HepG2 (cell line): ENCODE data around the gene TIMM13. TPM values are rescaled to one million over a fixed set of nuclear protein-coding genes. Genes with fewer than 3 reads are reported as not detected.
A peak's percentile ranks its signal among the peaks of the same experiment; 100 is the strongest.

Source experiments
- HCFC1 ChIP-seq: fragments of 150-350 bp; IDR thresholded peaks from 2 replicates; pipeline ENCODE4 v1.6.1; 2014; ENCODE audit warnings: low read depth, low read length
- JARID2 ChIP-seq: sonication (generic); formaldehyde crosslinking; IDR thresholded peaks from 2 replicates; pipeline ENCODE4 v1.8.1; 2023; ENCODE audit warnings: missing genetic modification reagents, inconsistent platforms; ENCODE audit not compliant: insufficient replicate concordance
- NFYC ChIP-seq: IDR thresholded peaks from 2 replicates; pipeline ENCODE4 v1.6.1; 2016; ENCODE audit warnings: missing genetic modification reagents, missing compliant biosample characterization
- PCBP1 ChIP-seq: fragments of 200-400 bp; formaldehyde crosslinking; IDR thresholded peaks from 2 replicates; pipeline ENCODE4 v1.6.1; 2017; ENCODE audit warnings: mild to moderate bottlenecking, low read depth, low read length, borderline replicate concordance
- RAD21 ChIP-seq: fragments of 450-650 bp; formaldehyde crosslinking; IDR thresholded peaks from 2 replicates; pipeline ENCODE4 v1.5.0; 2020; ENCODE audit warnings: mild to moderate bottlenecking
- SCMH1 ChIP-seq: sonication (generic); formaldehyde crosslinking; IDR thresholded peaks from 2 replicates; pipeline ENCODE4 v1.9.0; 2021; ENCODE audit warnings: missing genetic modification reagents, mild to moderate bottlenecking, borderline replicate concordance
- TBX3 ChIP-seq: fragments of 450-650 bp; IDR thresholded peaks from 2 replicates; pipeline ENCODE4 v1.6.1; 2017; ENCODE audit warnings: antibody characterized with exemption, mild to moderate bottlenecking, inconsistent platforms, borderline replicate concordance
- ZBTB44 ChIP-seq: sonication (generic); formaldehyde crosslinking; IDR thresholded peaks from 2 replicates; pipeline ENCODE4 v1.4.0; 2020; ENCODE audit warnings: missing genetic modification reagents
- ZFP36L1 ChIP-seq: sonication (generic); formaldehyde crosslinking; IDR thresholded peaks from 2 replicates; pipeline ENCODE4 v1.8.0; 2022; ENCODE audit warnings: mild to moderate bottlenecking, missing genetic modification reagents, moderate library complexity
- ZFX ChIP-seq: sonication (generic); formaldehyde crosslinking; IDR thresholded peaks from 2 replicates; pipeline ENCODE4 v1.4.0; 2020; ENCODE audit warnings: mild to moderate bottlenecking, low read depth, missing genetic modification reagents, moderate library complexity
- ZNF234 ChIP-seq: sonication (generic); formaldehyde crosslinking; conservative IDR thresholded peaks from 2 replicates; pipeline ENCODE4 v1.5.1; 2020; ENCODE audit warnings: mild to moderate bottlenecking, missing genetic modification reagents
- ZNF317 ChIP-seq: sonication (generic); formaldehyde crosslinking; IDR thresholded peaks from 2 replicates; pipeline ENCODE4 v1.5.0; 2020; ENCODE audit warnings: mild to moderate bottlenecking, missing genetic modification reagents
- ZNF329 ChIP-seq: sonication (generic); formaldehyde crosslinking; IDR thresholded peaks from 2 replicates; pipeline ENCODE4 v1.9.0; 2021; ENCODE audit warnings: low read depth, mild to moderate bottlenecking, missing genetic modification reagents
- polyA plus RNA-seq, 8 experiments: library from polyadenylated mRNA; depleted of rRNA in 3 of 8; stranded (reverse) in 7 of 8; unstranded in 1 of 8; fragments of >200 nt; fragmentation: Illumina TruSeq in 4 of 8; extraction: Trizol in 4 of 8; gene quantifications; 2 replicates each; pipeline versions ENCODE4 v1.2.1 to v1.2.3, GENCODE V29; 2011 to 2016; ENCODE audit warnings: low read depth in 4 of 8, missing spikeins in 1 of 8, mixed read lengths in 1 of 8; ENCODE audit not compliant: insufficient read depth in 1 of 8
- total RNA-seq, 5 experiments: library from RNA; depleted of rRNA; stranded (reverse); fragments of >200 nt; fragmentation: Illumina TruSeq; extraction: Trizol; gene quantifications; 2 replicates each; pipeline ENCODE4 v1.2.3, GENCODE V29; 2016; ENCODE audit warnings: low read depth in 1 of 5
- TF ChIP-seq, protein P1 (sequence below): IDR thresholded peaks from 2 replicates; pipeline ENCODE4 v1.6.1; 2016; ENCODE audit warnings: low read depth
- TF ChIP-seq, protein P2 (sequence below): sonication (generic); formaldehyde crosslinking; IDR thresholded peaks from 2 replicates; pipeline ENCODE4 v1.5.1; 2020; ENCODE audit warnings: mild to moderate bottlenecking, missing genetic modification reagents
- TF ChIP-seq, protein P3 (sequence below): sonication (generic); formaldehyde crosslinking; conservative IDR thresholded peaks from 2 replicates; pipeline ENCODE4 v1.4.0; 2020; ENCODE audit warnings: mild to moderate bottlenecking, missing genetic modification reagents, moderate library complexity
- TF ChIP-seq, protein P4 (sequence below): sonication (generic); formaldehyde crosslinking; IDR thresholded peaks from 2 replicates; pipeline ENCODE4 v1.4.0; 2020; ENCODE audit warnings: missing genetic modification reagents

The TIMM13 gene
- total and polyA plus RNA-seq, 2 of the 13 experiments (the other 11 are each of a cell fraction or from before 2014, with no cell fraction given): 48.4 to 108 TPM

DNA sequence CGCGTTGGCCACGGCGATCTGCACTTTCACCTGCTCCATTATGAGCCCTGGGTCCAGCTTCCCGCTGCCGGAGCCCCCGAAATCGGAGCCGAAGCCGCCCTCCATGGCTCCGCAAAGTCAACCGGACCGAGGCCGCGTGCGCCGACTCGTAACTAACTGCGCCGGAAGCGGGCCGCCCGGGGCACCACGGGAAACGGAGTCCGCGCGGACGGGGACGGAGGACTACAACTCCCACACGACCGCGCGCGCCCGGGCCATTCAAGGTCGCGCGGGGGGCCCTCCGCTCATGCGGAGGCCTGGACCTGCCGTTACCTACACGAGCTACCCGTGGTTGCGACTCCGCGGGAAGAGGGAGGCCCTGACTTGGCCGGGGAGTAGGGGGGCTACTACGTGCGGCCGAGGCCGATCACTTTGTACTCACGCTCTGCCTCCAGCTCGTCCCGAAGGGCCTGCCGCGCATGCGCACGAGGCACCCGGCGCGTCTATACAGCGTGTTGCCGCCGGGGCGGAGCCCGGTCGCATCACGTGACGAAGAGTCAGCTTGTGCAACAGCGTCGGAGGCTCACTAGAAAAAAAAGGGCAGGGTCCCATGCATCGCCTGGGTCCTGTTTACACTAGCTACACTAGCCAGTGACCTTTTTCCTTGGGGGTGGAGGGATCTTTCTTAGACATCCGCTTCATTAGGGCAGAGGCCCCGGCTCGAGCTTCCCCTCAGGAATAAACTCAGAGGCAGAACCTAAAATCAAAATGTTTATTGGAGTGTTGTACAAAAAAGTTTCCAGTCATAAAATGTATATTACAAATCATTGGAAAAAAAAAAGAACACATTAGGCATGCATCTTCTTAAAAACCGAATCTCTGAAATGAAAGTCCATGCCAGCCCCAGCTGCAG is at the start of gene TIMM13 (continued):
- TF ChIP-seq, protein P1, sequence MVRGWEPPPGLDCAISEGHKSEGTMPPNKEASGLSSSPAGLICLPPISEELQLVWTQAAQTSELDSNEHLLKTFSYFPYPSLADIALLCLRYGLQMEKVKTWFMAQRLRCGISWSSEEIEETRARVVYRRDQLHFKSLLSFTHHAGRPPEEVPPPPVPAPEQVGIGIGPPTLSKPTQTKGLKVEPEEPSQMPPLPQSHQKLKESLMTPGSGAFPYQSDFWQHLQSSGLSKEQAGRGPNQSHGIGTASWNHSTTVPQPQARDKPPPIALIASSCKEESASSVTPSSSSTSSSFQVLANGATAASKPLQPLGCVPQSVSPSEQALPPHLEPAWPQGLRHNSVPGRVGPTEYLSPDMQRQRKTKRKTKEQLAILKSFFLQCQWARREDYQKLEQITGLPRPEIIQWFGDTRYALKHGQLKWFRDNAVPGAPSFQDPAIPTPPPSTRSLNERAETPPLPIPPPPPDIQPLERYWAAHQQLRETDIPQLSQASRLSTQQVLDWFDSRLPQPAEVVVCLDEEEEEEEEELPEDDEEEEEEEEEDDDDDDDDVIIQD: no peak
- TF ChIP-seq ZFP36L1 (CRISPR knock-in tag) (peak; percentile 83; the same call in 1 of the 2 replicates), TBX3 (no peak), ZFX (CRISPR knock-in tag) (peak; percentile 96), PCBP1 (no peak; the same call in 1 of the 2 replicates), ZNF234 (CRISPR knock-in tag) (no peak), RAD21 (CRISPR knock-in tag) (peak; percentile 55), HCFC1 (peak; percentile 91), JARID2 (peak; percentile 49), ZNF317 (CRISPR knock-in tag) (peak; percentile 13; the same call in 1 of the 2 replicates), NFYC (CRISPR knock-in tag) (no peak), ZNF329 (0 out of 2 replicates have a peak, but pooled peaks have one; percentile 54), ZBTB44 (CRISPR knock-in tag) (peak; percentile 36; the same call in 1 of the 2 replicates), SCMH1 (no peak)
- TF ChIP-seq, protein P2, sequence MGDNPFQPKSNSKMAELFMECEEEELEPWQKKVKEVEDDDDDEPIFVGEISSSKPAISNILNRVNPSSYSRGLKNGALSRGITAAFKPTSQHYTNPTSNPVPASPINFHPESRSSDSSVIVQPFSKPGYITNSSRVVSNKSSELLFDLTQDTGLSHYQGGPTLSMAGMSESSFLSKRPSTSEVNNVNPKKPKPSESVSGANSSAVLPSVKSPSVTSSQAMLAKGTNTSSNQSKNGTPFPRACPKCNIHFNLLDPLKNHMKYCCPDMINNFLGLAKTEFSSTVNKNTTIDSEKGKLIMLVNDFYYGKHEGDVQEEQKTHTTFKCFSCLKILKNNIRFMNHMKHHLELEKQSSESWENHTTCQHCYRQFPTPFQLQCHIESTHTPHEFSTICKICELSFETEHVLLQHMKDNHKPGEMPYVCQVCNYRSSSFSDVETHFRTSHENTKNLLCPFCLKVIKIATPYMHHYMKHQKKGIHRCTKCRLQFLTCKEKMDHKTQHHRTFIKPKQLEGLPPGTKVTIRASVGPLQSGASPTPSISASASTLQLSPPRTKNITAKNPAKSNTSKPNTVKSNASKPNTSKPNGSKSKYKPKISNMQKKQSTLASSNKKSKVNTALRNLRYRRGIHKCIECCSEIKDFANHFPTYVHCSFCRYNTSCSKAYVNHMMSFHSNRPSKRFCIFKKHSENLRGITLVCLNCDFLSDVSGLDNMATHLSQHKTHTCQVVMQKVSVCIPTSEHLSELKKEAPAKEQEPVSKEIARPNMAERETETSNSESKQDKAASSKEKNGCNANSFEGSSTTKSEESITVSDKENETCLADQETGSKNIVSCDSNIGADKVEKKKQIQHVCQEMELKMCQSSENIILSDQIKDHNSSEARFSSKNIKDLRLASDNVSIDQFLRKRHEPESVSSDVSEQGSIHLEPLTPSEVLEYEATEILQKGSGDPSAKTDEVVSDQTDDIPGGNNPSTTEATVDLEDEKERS: peak; percentile 68; the same call in 1 of the 2 replicates
- TF ChIP-seq, protein P3, sequence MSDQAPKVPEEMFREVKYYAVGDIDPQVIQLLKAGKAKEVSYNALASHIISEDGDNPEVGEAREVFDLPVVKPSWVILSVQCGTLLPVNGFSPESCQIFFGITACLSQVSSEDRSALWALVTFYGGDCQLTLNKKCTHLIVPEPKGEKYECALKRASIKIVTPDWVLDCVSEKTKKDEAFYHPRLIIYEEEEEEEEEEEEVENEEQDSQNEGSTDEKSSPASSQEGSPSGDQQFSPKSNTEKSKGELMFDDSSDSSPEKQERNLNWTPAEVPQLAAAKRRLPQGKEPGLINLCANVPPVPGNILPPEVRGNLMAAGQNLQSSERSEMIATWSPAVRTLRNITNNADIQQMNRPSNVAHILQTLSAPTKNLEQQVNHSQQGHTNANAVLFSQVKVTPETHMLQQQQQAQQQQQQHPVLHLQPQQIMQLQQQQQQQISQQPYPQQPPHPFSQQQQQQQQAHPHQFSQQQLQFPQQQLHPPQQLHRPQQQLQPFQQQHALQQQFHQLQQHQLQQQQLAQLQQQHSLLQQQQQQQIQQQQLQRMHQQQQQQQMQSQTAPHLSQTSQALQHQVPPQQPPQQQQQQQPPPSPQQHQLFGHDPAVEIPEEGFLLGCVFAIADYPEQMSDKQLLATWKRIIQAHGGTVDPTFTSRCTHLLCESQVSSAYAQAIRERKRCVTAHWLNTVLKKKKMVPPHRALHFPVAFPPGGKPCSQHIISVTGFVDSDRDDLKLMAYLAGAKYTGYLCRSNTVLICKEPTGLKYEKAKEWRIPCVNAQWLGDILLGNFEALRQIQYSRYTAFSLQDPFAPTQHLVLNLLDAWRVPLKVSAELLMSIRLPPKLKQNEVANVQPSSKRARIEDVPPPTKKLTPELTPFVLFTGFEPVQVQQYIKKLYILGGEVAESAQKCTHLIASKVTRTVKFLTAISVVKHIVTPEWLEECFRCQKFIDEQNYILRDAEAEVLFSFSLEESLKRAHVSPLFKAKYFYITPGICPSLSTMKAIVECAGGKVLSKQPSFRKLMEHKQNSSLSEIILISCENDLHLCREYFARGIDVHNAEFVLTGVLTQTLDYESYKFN (CRISPR knock-in tag): peak; percentile 85
- TF ChIP-seq, protein P4, sequence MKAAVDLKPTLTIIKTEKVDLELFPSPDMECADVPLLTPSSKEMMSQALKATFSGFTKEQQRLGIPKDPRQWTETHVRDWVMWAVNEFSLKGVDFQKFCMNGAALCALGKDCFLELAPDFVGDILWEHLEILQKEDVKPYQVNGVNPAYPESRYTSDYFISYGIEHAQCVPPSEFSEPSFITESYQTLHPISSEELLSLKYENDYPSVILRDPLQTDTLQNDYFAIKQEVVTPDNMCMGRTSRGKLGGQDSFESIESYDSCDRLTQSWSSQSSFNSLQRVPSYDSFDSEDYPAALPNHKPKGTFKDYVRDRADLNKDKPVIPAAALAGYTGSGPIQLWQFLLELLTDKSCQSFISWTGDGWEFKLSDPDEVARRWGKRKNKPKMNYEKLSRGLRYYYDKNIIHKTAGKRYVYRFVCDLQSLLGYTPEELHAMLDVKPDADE: no peak
